Hepatocyte (in vitro differentiated cells): Measurements from ENCODE around the gene RTTN. TPM values are rescaled to one million over a fixed set of nuclear protein-coding genes. Genes with fewer than 3 reads are reported as not detected.

Source experiments
- DNase-seq: peaks from one replicate; pipeline ENCODE4 v3.0.0-alpha.2; 2016; ENCODE audit warnings: low spot score
- H2AFZ ChIP-seq: fragments of 200-600 bp; sonication (generic); 2 replicates; pipeline ENCODE4 v1.6.0; 2016; ENCODE audit warnings: antibody characterized with exemption, mild to moderate bottlenecking
- H3K27ac ChIP-seq: fragments of 200-600 bp; sonication (generic); 2 replicates; pipeline ENCODE4 v1.5.1; 2016; ENCODE audit warnings: mild to moderate bottlenecking
- H3K27me3 ChIP-seq: fragments of 200-600 bp; sonication (generic); 2 replicates; pipeline ENCODE4 v1.6.1; 2016
- H3K36me3 ChIP-seq: fragments of 200-600 bp; sonication (generic); replicated peaks from 2 replicates; pipeline ENCODE4 v1.5.1; 2016; ENCODE audit warnings: low read depth; ENCODE audit not compliant: insufficient read depth
- H3K4me1 ChIP-seq: fragments of 200-600 bp; sonication (generic); 2 replicates; pipeline ENCODE4 v1.5.1; 2016; ENCODE audit warnings: mild to moderate bottlenecking, moderate library complexity; ENCODE audit not compliant: insufficient read depth
- H3K4me2 ChIP-seq: fragments of 200-600 bp; sonication (generic); 2 replicates; pipeline ENCODE4 v1.6.0; 2016
- H3K4me3 ChIP-seq: fragments of 200-600 bp; sonication (generic); 2 replicates; pipeline ENCODE4 v1.5.1; 2016; ENCODE audit warnings: mild to moderate bottlenecking
- H3K79me2 ChIP-seq: fragments of 200-600 bp; sonication (generic); 2 replicates; pipeline ENCODE4 v1.6.0; 2017; ENCODE audit warnings: mild to moderate bottlenecking
- H3K9me2 ChIP-seq: fragments of 200-600 bp; sonication (generic); replicated peaks from 2 replicates; pipeline ENCODE4 v1.6.0; 2017; ENCODE audit warnings: mild to moderate bottlenecking; ENCODE audit not compliant: insufficient read depth
- H3K9me3 ChIP-seq: fragments of 200-600 bp; sonication (generic); 2 replicates; pipeline ENCODE4 v1.5.1; 2016; ENCODE audit warnings: low read depth, mild to moderate bottlenecking
- H4K20me1 ChIP-seq: fragments of 200-600 bp; sonication (generic); 2 replicates; pipeline ENCODE4 v1.6.0; 2016; ENCODE audit warnings: mild to moderate bottlenecking; ENCODE audit not compliant: insufficient read depth, poor library complexity, severe bottlenecking
- EZH2 ChIP-seq: fragments of 200-600 bp; sonication (generic); IDR thresholded peaks from 2 replicates; pipeline ENCODE4 v1.6.1; 2016; ENCODE audit warnings: antibody characterized with exemption, mild to moderate bottlenecking, borderline replicate concordance
- EZH2phosphoT487 ChIP-seq: fragments of 200-600 bp; sonication (generic); IDR thresholded peaks from one replicate; pipeline ENCODE4 v1.6.1; 2018; ENCODE audit warnings: antibody characterized with exemption, mild to moderate bottlenecking, low read depth, moderate library complexity; ENCODE audit not compliant: unreplicated experiment, severe bottlenecking
- WGBS: methylation state at CpG from one replicate; pipeline ENCODE4 v1.1.6; 2016; ENCODE audit warnings: low lambda C conversion rate; ENCODE audit errors: missing lambda C conversion rate; 5-methylcytosine and 5-hydroxymethylcytosine counted together
- polyA plus RNA-seq: library from polyadenylated mRNA; unstranded; fragments of >200 nt; fragmentation: Nextera tagmentation; extraction: Ambion mirVana; gene quantifications from 2 replicates; pipeline ENCODE4 v1.2.1, GENCODE V29; 2016
- total RNA-seq: library from RNA; depleted of rRNA; stranded (reverse); fragments of >200 nt; gene quantifications from 2 replicates; pipeline ENCODE4 v1.2.3, GENCODE V29; 2014
- TF ChIP-seq, protein P1 (sequence below): fragments of 200-600 bp; sonication (generic); IDR thresholded peaks from 2 replicates; pipeline ENCODE4 v1.5.1; 2016; ENCODE audit warnings: antibody characterized with exemption, mild to moderate bottlenecking; ENCODE audit not compliant: poor library complexity

The RTTN gene
- total and polyA plus RNA-seq, 2 experiments from 2014 or later: 2.5 to 14.0 TPM

DNA sequence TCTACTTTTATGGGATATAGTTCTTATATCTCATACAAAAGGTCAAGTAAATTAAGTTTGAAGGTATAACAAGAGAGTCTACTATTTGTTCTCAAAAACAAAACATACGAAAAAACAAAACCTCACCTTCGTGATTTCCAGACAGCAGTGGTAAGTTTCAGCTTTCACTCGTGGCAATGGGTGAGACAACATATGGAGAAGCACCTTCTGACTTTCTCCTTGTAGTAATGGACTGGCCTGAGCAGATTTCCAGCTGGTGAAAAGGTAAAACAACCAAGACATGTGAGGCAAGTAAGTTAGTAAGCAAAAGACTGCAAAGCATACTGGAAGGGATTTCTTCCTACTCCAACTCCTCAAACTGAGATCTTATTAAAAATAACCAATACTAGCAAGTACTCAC lies 39.6 kb downstream of the RTTN start:
- Histone ChIP-seq H3K4me2 (no peak overlapping the region), H2AFZ (no peak overlapping the region)

DNA sequence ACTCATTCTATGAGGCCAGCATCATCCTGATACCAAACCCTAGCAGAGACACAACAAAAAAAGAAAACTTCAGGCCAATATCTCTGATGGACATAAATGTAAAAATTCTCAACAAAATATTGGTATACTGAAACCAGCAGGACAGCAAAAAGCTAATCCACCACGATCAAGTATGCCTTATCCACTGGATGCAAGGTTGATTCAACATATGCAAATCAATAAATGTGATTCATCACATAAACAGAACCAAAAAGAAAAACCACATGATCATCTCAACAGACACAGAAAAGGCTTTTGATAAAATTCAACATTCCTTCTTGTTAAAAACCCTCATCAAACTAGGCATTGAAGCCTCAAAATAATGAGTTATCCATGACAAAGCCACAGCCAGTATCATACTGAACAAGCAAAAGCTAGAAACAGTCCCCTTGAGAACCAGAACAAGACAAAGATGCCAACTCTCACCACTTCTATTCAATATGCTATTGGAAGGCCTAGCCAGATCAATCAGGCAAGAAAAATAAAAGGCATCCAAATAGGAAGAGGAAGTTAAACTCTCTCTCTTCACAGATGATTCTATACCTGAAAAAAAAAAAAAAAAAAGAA lies 45.3 kb downstream of the RTTN start:
- DNase-seq: no peak
- WGBS: 100% methylated on average over 1 of the region's 1 CpG
- no peak for TF ChIP-seq EZH2
- no peak for TF ChIP-seq EZH2phosphoT487
- TF ChIP-seq, protein P1, sequence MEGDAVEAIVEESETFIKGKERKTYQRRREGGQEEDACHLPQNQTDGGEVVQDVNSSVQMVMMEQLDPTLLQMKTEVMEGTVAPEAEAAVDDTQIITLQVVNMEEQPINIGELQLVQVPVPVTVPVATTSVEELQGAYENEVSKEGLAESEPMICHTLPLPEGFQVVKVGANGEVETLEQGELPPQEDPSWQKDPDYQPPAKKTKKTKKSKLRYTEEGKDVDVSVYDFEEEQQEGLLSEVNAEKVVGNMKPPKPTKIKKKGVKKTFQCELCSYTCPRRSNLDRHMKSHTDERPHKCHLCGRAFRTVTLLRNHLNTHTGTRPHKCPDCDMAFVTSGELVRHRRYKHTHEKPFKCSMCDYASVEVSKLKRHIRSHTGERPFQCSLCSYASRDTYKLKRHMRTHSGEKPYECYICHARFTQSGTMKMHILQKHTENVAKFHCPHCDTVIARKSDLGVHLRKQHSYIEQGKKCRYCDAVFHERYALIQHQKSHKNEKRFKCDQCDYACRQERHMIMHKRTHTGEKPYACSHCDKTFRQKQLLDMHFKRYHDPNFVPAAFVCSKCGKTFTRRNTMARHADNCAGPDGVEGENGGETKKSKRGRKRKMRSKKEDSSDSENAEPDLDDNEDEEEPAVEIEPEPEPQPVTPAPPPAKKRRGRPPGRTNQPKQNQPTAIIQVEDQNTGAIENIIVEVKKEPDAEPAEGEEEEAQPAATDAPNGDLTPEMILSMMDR: no peak
- Histone ChIP-seq H3K4me1 (no peaks in the 10 kb centered on the region), H3K79me2 (no peaks in the 10 kb centered on the region), H2AFZ (no peak overlapping the region), H3K27ac (no peak overlapping the region), H3K9me3 (no peaks in the 10 kb centered on the region), H4K20me1 (no peaks in the 10 kb centered on the region), H3K9me2 (no peaks in the 10 kb centered on the region), H3K4me3 (no peak overlapping the region), H3K36me3 (peaks cover 2% of the 10 kb centered on the region), H3K4me2 (no peak overlapping the region), H3K27me3 (no peaks in the 10 kb centered on the region)

More for the DNA sequence above, 39.6 kb downstream of the RTTN start:
- Histone ChIP-seq H3K36me3 (no peaks in the 10 kb centered on the region), H3K27me3 (no peaks in the 10 kb centered on the region), H3K4me1 (no peaks in the 10 kb centered on the region), H3K27ac (no peak overlapping the region), H3K9me2 (no peaks in the 10 kb centered on the region), H3K9me3 (no peaks in the 10 kb centered on the region), H3K79me2 (no peaks in the 10 kb centered on the region), H4K20me1 (no peaks in the 10 kb centered on the region), H3K4me3 (no peak overlapping the region)
- 90% methylated on average over 3 of the region's 3 CpGs for WGBS
- no peak for TF ChIP-seq EZH2
- no peak for TF ChIP-seq EZH2phosphoT487
- TF ChIP-seq, protein P1: no peak
- DNase-seq: no peak

DNA sequence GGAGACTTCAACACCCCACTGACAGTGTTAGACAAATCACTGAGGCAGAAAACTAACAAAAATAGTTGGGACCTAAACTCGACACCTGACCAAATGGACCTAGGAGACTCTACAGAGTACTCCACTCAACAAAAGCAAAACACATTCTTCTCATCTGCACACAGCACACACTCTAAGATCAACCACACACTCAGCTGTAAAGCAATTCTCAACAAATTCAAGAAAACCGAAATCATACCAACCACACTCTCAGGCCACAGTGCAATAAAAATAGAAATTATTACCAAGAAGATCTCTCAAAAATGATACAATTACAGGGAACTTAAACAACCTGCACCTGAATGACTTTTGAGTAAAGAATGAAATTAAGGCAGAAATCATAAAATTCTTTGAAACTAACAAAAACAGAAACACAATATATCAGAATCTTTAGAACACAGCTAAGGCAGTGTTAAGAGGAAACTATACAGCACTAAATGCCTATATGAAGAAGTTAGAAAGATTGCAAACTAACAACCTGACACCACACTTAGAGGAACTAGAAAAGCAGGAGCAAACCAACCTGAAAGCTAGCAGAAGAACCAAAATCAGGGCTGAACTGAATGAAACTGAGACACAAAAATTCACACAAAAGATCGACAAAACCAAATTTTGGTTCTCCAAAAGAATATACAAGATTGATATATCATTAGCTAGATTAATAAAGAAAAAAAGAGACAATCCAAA lies 46.3 kb downstream of the RTTN start:
- 94% methylated on average over 3 of the region's 3 CpGs for whole genome bisulfite sequencing
- H3K4me1 ChIP-seq: no peaks in the 10 kb centered on the region

More for the DNA sequence above, 46.3 kb downstream of the RTTN start:
- no peak overlapping the region for H3K4me3 ChIP-seq
- no peaks in the 10 kb centered on the region for H3K9me3 ChIP-seq
- H4K20me1 ChIP-seq: no peaks in the 10 kb centered on the region
- no peak overlapping the region for H3K4me2 ChIP-seq
- H3K27ac ChIP-seq: no peak overlapping the region
- H3K27me3 ChIP-seq: no peaks in the 10 kb centered on the region
- peaks cover 2% of the 10 kb centered on the region for H3K36me3 ChIP-seq
- H3K79me2 ChIP-seq: no peaks in the 10 kb centered on the region
- H2AFZ ChIP-seq: no peak overlapping the region
- no peak for DNase-seq
- TF ChIP-seq, protein P1: no peak
- no peak for TF ChIP-seq EZH2
- TF ChIP-seq EZH2phosphoT487: no peak
- no peaks in the 10 kb centered on the region for H3K9me2 ChIP-seq
